MG63 (cell line): ENCODE results near the gene ALOX5. TPM values are rescaled to one million over a fixed set of nuclear protein-coding genes. Genes with fewer than 3 reads are reported as not detected.

Experiments
- DNase-seq: peaks from one replicate; pipeline ENCODE4 v3.0.0-alpha.2; 2020
- H3K27me3 ChIP-seq: fragments of 250-450 bp; sonication (Bioruptor Pico); 2 replicates; pipeline ENCODE4 v1.5.1; 2020; ENCODE audit warnings: mild to moderate bottlenecking, moderate library complexity
- H3K36me3 ChIP-seq: fragments of 250-450 bp; sonication (Bioruptor Pico); 2 replicates; pipeline ENCODE4 v1.5.1; 2020; ENCODE audit warnings: mild to moderate bottlenecking, moderate library complexity
- H3K4me3 ChIP-seq: fragments of 250-450 bp; sonication (Bioruptor Pico); 2 replicates; pipeline ENCODE4 v1.5.1; 2020; ENCODE audit warnings: mild to moderate bottlenecking, moderate library complexity
- H3K9me3 ChIP-seq: fragments of 250-450 bp; sonication (Bioruptor Pico); 2 replicates; pipeline ENCODE4 v1.5.1; 2020; ENCODE audit warnings: mild to moderate bottlenecking, moderate library complexity
- total RNA-seq: library from RNA; depleted of rRNA; stranded (reverse); fragments of >200 nt; shearing (Covaris generic); gene quantifications from 2 replicates; pipeline ENCODE4 v1.2.3, GENCODE V29; 2014; ENCODE audit warnings: low replicate concordance; rRNA removed

The ALOX5 gene
- total RNA-seq, 1 experiment from 2014 or later = not detected

DNA sequence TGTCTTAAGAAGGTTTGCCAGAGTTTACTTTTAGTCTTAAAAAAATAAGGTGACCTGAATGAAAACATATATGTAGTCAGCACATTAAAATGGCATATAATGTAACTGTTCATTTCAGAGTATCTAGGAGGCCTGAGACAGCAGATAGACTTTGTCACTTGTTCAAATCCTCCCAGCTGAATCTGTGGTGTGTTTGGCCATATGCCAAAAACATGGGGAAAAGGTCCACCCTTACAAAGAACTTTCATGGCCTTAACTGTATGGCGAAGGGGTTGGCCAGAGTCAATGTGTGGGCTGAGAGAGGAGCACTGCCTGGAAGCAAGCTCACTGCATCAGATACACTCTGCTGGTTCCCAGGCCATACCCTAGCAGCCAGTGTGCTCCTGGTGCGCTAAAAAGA is 113.7 kb downstream of the ALOX5 start:
- H3K27me3 ChIP-seq = no peaks in the 10 kb centered on the region
- no peak overlapping the region for H3K4me3 ChIP-seq
- H3K9me3 ChIP-seq = no peaks in the 10 kb centered on the region
- no peak for DNase-seq
- H3K36me3 ChIP-seq = no peaks in the 10 kb centered on the region

GRCh38 chr10:45488365-45488764 is 114.3 kb downstream of the ALOX5 start:
- H3K9me3 ChIP-seq = no peaks in the 10 kb centered on the region
- no peak overlapping the region for H3K4me3 ChIP-seq
- H3K36me3 ChIP-seq = no peaks in the 10 kb centered on the region
- no peak for DNase-seq
- no peaks in the 10 kb centered on the region for H3K27me3 ChIP-seq

- DNase-seq = no peak
- Histone ChIP-seq H3K27me3 (no peaks in the 10 kb centered on the region), H3K36me3 (no peaks in the 10 kb centered on the region), H3K9me3 (peaks cover 1% of the 10 kb centered on the region; the same call in 1 of the 2 replicates), H3K4me3 (no peak overlapping the region)
Observed at GRCh38 chr10:45490277-45490676, 116.3 kb downstream of the ALOX5 start.

- peaks cover 7% of the 10 kb centered on the region for H3K9me3 ChIP-seq
- H3K4me3 ChIP-seq = no peak overlapping the region
- DNase-seq = no peak
- no peaks in the 10 kb centered on the region for H3K27me3 ChIP-seq
- no peaks in the 10 kb centered on the region for H3K36me3 ChIP-seq
Observed at GRCh38 chr10:45491061-45491460, 117.0 kb downstream of the ALOX5 start.

Other genes starting within 250 kb of the ALOX5 start
- gene OR13A1, start 58.6 kb upstream of the ALOX5 start, total RNA-seq = not detected in 2 replicates